ENCODE data around the gene RPS21.

RPS21 gene

DNA sequence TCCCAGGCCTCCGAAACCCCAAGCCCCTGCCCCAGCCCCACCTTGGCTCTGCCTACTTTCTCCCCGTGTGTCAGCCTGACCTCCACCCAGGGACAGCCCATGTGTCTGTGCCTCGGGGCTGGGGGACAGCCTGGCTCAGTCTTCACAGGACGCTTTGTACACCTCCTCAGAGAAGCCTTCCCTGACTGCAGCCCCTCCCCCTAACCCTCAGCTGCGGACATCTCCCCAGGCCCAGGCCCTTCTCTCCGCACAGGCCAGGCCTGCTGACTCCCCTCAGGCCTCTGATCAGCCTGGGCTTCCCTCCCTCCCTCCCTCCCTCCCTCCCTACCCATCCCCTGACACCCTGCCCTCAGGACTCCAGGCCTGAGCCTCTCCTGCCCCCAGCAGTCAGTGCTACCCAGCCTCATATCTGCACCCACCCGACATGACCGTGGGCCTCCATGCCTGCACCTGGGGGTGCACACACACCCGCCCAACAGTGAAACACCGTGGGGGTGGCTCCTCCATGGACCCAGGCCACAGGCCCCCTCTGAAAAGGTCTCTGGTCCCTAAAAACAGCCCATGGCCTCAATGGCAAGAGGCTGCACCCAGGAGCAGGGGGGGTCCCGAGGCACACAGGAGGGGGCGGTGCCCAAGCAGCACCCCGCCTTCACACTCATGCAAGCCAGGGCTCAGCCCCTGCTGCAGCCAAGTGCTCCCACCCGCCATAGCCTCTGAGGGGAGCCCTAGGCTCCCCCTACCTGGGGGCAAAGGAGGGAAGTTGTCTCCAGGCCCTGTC is 32.7 kb upstream of the RPS21 start:
- no peak for DNase-seq (ENCODE audit: low spot score)

DNA sequence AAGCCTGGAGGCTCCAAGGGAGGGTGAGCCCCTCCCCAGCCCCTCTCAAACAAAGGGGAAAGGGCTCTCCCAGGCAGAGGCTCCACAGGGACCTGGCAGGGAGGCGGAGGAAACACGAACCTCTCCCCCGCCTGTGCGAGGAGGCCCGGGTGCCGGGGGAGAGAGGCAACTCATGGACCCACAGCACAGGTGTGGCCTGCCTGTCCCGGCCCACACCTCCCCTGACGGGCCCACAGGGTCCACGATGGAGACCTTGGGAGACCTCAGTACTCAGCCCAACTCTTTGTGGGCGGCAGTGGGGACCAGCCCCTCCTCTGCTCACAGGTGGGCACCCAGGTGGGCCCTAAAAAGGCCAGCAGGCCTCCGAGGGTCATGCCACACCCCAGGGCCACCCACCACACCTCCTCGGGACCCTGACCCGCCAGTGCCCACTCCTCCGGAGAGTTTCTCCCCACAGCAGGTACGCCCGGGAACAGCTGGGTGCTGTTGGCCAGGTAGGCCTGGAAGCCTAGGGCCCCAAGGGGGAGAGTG is 32.0 kb upstream of the RPS21 start:
- DNase-seq (ENCODE audit: low spot score) = no peak

DNA sequence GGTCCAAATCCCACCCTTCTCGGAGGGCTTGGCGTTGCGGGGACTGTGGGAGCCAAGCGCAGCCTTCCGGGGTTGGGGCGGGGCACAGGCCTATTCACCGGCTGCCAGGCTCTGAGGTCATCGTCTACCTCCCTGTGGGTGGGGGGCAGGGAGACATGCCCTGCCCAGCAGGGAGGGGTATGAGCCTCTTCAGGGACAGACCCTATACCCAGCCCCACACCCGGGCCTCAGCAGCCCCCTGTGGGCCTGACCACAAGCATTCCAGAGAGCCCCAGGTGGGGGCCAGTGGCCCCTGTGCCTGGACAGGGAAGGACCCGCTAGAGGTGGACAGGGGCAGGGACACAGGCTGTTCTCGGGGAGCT is 31.4 kb upstream of the RPS21 start:
- no peak for DNase-seq (ENCODE audit: low spot score)

DNA sequence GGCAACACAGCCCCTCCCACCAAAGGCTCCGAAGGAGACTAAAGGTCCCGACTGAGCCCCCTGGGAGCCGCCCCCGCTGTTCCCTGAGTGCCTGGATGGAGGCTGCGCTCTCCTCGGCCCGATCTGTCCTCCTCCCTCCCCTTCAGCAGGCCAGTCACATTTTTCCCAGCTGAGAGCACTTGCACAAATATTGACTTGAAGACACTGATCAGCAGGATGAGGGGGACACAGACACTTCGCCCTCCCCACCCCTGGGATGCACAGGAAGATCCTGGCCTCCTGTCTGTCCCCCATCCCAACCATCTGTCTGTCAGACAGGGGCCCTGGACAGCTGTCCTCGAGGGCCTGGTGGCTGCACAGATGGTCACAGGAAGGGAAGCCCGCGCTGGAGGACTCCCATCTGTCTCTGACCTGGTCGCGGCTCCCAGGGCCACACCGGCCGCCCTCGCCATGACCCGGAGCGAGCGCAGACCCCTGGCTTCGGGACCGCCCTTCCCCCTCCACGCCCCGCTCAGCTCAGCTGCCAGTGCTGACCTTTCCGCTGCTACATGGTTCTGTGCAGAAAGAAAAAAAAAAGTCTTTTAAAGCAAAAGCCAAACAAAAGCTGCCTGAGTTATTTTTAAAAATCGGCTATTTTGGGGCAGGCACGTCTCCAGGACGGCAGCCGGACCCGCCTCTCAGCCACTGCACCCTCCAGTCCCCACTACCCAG is 30.9 kb upstream of the RPS21 start:
- no peak for DNase-seq (ENCODE audit: low spot score)

DNA sequence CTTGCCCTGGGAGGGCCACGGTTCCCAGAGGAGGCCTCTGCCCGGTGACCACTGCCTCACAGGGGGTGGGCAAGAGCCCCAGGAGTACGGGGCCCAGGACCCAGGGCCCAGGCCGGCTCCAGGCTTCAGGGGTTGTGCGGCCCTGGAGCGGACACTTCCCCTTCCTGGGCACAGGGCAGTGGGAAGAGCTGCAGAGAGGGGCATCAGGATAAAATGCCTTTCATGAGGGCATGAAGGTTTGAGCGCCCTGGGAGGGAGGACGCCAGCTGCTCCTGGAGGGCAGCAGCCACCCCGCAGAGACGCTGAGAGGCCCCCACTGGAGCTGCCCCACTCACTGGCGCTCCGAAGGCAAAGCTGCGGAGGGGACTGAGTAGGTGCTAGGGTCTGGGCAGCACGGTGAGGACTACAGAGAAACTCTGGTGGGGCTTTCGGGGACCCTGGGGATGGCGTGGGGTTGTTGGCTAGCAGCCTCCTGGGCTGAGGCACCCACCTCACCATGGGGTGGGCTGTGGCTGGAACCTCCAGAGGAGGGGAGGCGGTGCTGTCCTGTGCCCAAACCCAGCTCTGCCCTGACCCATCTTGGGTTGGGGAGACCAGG is 30.2 kb upstream of the RPS21 start:
- DNase-seq (ENCODE audit: low spot score) = no peak

DNA sequence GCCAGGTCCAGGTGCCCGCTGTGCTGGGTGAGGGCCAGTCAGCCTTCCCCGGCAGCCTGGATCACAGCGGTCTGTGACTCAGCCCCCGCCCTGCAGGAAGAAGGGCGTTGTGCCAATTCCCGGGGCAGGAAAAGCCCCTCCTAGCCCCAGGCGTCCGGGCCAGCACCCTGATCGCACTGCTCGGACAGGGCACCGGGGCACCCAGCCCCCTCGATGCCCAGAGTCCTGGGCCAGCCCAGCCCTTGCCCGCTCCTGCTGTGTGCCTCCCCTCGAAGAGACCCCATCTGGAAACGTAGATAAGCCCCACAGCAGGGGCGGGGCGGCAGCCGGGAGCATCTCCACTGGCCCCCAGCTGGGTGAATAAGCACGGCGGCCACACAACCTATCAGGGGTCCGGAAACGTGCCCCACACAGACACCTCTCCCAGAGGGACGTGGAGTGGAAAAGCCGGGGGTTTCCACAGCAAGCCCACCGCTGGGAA is 29.7 kb upstream of the RPS21 start:
- no peak for DNase-seq (ENCODE audit: low spot score)

DNA sequence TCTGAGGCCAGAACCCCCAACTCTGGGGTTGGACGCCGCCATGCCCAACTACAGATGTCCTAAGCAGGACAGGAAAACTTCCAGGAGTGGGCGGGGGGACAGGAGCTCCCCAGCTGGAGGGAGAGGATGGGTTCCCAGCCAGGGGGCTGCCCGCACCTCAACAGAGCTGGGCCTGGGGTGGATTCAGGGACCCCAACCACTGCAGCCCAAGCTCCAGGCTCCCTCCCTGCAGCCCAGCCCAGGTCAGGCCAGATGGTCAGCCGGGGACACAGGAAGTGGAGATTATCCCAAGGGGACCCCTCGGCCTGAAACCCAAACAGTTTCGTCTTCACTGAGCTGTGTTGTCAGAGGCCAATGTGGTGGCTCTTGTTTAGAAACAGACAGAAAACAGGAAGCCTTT is 29.2 kb upstream of the RPS21 start:
- no peak for DNase-seq (ENCODE audit: low spot score)

DNA sequence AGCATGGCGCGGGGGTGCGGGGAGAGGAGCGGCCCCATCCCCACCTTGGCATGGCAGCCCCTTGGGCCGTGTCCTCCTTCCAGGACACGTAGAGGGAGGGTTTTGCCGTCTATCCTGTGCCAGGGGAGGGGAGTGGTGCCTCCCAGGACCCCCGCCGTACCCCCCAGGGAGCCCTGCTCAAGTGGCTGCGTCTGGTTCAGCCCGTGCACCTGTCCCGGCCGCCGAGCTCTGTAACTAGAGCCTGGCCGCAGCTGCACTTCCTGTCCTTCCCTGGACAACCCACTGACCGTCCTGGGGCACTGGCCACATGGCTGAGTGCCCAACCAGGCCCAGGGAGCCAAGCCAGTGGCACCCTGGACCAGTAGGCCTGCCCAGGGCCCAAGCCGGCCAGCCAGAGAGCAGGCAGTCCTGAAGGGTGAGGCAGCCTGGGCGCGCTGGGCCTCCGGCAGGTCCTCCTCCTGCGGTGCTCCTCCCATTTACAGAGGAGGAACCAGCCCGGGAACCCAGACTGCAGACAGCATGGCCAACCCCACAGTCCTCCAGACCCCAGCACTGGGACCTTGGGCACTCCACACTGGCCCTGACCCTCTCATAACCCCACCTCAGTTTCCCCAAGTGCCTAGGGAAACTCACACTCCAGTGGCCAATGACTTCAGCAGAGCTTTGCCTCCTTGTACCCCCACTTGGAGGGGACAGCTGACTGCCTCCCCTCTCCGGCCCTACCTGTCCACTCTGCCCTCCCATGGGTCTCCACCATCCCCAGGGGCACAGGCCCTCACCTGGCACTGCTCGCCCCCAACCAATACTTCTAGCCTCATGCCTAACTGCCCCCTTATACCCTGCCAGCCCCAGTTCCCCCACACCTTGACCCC is 28.5 kb upstream of the RPS21 start:
- no peak for DNase-seq (ENCODE audit: low spot score)

DNA sequence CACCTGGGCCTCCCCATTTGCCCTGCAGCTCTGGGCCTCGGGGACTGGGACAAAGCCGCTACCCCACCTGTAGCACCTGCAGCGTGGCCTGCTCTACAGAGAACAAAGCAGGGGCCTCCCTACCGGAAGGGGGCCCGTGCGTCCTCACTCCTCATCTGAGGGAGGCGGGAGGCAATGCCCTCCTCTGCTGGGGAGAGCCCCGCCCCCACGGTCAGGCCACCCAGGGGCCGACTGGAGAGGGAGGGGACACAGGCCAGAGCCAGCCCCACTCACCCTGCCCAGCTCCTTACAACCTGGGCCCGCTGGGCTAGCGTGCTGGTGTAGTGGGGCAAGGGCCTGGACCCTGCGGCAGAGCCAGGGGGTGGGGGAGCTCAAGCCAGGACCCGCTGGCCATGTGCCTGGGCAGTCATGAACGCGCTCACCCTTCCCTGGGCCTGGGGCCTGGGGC is 27.8 kb upstream of the RPS21 start:
- DNase-seq (ENCODE audit: low spot score) = no peak

DNA sequence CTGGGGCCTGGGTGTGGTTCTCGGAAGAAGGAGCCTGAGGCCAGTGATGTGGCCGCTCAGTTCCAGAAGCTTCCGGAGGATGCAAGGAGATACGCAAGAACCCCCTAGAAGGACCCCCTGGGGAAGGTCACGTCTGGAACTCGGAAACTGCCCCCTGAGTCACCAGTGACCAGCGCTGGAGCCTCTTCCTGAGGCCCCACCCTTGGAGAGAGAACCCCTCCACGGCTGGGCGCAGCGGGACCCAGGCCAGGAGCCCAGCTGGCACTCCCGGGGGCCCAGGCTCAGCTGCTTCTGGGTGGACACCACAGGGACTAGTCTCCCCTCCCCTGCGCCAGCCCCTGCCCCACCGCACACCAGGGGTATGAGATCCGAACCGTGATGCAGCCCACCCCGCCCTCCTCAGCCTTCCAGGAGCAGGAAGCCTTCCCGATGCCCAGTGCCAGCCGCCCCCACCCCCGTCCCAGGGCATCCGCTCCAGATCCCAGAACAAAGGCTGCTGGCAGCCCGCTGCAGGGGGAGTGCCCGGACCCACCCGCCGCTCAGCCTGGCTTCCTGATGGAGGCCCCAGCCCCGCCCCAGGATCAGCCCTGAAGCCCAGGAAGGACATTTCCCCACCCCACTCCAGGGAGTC is 27.3 kb upstream of the RPS21 start:
- DNase-seq (ENCODE audit: low spot score) = no peak

DNA sequence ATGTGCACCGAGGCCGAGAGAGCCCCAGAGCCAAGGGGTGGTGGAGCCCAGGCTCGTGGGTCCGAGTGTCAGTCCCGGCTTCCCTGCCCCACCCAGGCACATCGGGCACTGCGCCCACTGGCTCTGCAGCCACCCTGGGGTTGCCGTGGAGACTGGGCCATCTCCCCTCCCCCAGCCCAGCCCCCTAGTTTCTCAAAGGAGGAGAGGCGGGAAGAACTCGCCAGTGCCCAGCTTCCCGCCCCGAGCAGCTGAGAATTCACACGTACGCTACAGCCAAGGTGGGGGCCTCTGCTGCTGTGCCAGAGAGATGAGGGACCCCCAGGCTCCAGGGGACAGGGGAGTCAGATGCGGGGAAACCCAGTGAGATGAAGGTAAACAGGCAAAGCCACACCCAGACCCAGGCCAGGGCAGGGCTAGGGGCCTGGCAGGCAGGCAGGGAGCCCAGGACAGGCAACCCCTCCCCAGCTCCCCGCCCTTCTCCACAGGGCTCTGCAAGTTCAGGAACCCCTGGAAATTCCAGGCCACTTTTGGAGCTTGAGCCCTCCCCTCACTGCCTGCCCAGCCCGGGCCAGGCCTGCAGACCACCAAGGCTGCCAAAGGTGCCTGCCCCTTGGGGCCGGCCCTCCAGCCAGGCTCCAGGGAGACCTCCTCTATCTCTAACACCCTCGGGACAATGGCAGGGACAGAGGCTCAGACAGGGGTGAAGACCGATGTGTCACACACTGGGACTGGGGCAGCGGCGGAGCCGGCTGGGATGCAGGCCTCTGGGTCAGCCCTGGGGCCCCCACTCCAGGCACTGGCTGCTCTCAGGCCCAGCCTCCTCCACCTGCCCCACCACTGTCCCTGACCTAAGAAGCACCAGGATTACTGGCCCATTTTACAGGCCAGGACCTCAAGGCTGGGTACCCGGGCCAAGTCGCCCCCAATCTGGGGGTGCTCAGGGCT is 25.8 kb upstream of the RPS21 start:
- DNase-seq (ENCODE audit: low spot score) = no peak

DNA sequence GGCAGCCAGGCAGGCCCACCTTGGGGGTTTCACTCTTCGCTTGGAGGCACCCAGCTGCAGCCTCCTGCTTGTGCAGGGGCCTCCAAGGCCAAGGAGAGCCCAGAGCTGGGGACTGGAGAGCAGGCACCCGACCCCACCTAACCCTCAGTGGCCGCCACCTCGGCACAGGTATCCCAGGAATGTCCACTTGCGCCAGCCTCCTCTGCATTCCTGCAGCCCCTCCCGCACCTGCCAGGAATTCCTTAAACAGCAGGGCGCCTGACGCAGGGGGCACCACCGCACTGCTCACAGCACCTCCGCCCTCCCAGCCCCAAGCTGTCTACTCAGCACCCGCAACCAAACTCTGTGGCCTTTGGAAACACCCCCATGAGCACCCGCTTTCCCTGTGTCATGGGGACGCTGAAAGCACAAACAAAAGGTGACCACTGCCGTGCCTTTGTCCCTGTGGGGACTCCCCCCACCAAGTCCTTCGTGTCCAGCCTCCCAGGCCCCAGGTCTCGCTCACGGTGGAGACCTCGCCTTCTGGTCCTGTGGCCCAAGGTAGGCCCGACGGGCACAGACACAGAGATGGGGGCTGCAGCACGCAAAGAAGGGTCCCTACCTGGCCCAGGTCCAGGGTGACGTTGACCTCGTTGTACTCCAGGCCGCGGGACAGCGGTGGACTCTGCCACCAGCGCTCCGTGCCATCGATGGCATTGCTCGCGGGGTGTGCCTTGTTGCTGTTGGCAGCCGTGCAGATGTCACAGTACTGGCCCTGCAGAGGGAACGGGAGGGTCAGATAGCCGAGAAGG is 24.9 kb upstream of the RPS21 start:
- DNase-seq (ENCODE audit: low spot score) = no peak

DNA sequence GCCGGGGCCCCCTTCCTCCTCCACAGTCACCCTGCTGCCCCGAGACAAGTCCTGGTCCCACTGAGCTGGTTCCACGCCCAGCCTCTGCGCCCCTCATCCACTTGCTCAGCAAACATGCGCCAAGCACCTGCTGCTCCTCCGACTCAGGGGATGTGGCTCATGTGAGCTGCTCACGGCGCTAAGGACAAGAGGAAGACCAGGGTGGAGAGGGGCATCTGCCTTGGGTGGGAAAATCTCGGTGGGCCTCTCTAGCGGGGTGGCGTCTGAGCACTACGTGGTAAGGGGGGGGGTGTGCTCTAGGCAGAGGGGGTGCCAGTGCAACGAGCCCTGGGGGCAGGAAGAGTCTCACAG is 24.3 kb upstream of the RPS21 start:
- DNase-seq (ENCODE audit: low spot score) = no peak

DNA sequence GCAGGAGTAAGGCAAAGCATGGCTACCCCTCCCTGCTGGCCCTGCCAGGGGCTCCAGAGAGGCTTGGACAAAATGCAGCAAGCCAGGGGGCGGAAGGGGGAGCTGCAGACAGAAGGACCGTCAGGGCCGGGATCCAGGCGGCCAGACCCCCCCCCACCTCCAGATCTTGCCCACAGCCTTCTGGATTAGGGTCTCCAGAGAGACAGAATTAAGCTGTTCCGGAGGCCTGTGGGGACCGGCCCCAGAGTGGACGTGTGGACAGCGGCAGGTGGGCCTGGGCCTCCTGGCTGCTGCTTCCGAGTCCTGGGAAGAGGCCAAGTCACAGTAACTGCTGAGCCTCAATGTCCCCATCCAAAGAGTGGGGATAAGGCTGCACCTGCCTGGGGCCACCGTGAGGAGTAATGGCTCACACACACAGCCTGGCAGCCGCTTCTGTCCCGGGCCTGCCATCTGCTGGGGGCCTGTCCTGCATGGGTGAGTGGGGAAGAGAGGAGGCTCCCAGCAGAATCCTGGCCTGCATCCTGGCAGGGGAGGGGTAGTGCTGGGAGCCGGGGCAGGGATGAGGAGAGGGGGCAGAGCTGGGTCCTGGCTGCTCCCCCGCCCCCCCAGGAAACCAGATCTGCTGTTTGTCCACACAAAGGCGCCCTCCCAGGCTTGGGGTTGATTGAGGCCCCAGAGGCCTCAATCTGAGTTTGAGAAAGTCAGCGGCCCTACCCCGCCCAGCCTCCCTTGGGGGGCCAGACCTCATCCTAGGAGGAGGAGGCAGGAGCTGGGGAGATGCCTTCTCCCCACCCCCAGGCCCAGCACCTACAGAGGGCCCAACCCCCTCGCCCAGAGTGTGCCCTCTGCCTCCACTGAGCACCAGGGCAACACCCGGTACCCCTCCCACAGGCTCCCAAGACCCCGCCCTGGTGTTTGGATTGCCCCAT is 23.6 kb upstream of the RPS21 start:
- DNase-seq (ENCODE audit: low spot score) = no peak

DNA sequence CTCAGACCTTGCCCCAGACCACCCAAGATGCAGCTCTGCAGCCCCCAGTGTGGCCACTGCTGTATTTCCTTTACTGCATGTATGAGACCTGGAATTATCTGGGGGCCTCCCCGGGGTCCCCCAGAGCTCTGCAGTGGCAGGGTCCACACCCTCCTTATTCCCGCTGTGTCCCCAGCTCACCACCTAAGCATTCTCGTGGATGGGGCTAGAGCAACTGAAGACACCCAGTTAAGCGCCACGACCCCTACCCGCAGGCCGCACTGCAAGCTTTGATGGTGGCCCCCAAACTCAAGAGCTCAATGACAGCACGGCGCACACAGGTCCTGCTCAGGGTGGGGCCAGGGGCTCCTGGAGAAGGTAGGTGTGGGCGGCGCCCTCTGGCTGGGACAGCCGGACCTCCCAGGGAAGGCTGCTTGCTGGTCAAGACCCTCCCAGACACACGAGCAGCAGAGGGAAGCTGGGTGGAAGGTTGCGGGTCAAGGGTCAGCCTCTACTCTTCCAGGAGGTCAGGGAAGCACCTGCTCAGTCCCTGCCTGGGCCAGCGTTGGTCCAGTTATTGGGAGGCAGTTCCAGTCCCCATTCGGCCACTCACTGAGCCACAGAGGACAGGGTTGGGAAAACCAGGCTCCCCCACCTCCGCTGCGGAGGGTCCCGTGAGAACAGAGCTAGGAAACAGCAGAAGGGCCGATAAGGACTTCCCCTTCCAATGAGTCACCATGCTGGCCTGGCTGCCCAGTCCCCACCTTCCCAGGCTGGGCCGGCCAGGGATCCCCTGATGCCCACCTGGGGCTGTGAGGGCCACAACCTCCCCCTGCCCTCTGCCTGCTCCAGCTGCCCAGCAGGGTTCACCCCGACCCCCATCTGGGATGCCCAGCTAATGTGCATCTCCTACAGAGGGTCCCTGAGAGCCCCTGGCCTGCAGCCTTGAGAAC is 22.7 kb upstream of the RPS21 start:
- no peak for DNase-seq (ENCODE audit: low spot score)

DNA sequence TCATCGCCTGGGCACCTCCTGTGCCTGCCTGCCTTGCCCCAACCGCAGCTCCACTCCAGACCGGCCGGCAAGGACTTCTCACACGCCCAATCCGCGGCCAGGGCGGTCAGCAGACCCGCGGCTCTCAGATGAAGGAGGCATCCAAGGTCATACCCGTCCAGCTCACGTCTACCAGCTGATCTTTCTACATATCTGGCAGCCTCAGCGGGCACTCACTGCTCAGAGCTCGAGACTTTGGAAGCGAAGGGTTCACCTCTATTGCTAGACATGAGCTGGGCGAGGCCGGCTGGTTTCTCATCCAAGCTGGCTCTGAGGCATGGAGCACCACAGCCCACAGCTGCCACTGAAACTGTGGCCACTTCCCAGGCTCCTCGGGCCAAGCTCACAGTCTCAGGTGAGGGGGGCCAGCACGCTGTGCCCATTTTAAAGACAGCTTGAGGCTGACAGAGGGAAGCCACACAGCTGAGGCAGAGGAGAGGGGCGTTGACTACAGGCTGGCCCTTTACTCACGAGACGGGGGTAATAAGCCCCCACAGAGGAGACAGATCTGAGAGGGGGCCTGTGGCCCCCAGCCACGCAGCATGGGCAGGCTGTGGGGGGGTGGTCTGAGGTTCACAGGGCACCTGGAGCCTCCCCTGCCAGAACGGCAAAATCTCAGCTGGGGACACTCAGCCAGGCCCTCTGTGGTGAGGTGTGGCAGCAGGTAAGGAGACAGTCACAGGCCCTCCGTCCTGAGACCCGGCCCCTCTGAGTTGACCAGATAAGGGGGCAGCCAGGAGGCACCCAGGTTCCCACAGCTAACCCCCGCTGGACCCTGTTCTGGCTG is 21.8 kb upstream of the RPS21 start:
- no peak for DNase-seq (ENCODE audit: low spot score)
